Mesenchymal stem cell (in vitro differentiated cells and primary cell): ENCODE data around the gene MAPKAPK2.

Source experiments
- DNase-seq: peaks from one replicate; pipeline ENCODE4 v3.0.0-alpha.2; 2013
- H2AFZ ChIP-seq: one replicate; pipeline ENCODE4 v1.6.1; 2013; ENCODE audit warnings: low read depth, mild to moderate bottlenecking, control low read depth, inconsistent platforms, low read length, moderate library complexity
- H2AK5ac ChIP-seq: 2 replicates; pipeline ENCODE4 v1.6.1; 2013; ENCODE audit warnings: low read length, moderate library complexity, mild to moderate bottlenecking, inconsistent platforms; ENCODE audit not compliant: severe bottlenecking
- H2BK120ac ChIP-seq: one replicate; pipeline ENCODE4 v1.6.1; 2013; ENCODE audit warnings: low read depth, mild to moderate bottlenecking, inconsistent platforms, low read length, moderate library complexity
- H2BK12ac ChIP-seq, 2 experiments: one replicate each; pipeline ENCODE4 v1.6.1; 2013; ENCODE audit warnings: inconsistent platforms in 2 of 2, low read length in 2 of 2, mild to moderate bottlenecking in 2 of 2, moderate library complexity in 2 of 2, control low read depth in 1 of 2
- H2BK15ac ChIP-seq: one replicate; pipeline ENCODE4 v1.6.1; 2013; ENCODE audit warnings: mild to moderate bottlenecking, low read depth, inconsistent platforms; ENCODE audit not compliant: poor library complexity, severe bottlenecking
- H2BK5ac ChIP-seq: 2 replicates; pipeline ENCODE4 v1.6.1; 2013; ENCODE audit warnings: low read depth, mild to moderate bottlenecking, low read length, control low read depth, inconsistent platforms; ENCODE audit not compliant: poor library complexity, severe bottlenecking
- H3K14ac ChIP-seq, 2 experiments: one replicate each; pipeline ENCODE4 v1.6.1; 2013; ENCODE audit warnings: inconsistent platforms in 2 of 2, low read length in 2 of 2, control low read depth in 1 of 2, mild to moderate bottlenecking in 1 of 2, moderate library complexity in 1 of 2
- H3K18ac ChIP-seq, 2 experiments: one replicate each; pipeline ENCODE4 v1.6.1; 2013; ENCODE audit warnings: inconsistent platforms in 2 of 2, low read length in 2 of 2, control low read depth in 1 of 2, low read depth in 1 of 2, mild to moderate bottlenecking in 1 of 2
- H3K23ac ChIP-seq, 2 experiments: one replicate each; pipeline ENCODE4 v1.6.1; 2013; ENCODE audit warnings: inconsistent platforms in 2 of 2, low read length in 2 of 2, mild to moderate bottlenecking in 2 of 2, moderate library complexity in 2 of 2, control low read depth in 1 of 2
- H3K27ac ChIP-seq: 2 replicates; pipeline ENCODE4 v1.5.1; 2013; ENCODE audit warnings: mild to moderate bottlenecking, moderate library complexity, low read length, control low read depth, inconsistent platforms; ENCODE audit not compliant: poor library complexity, severe bottlenecking
- H3K27me3 ChIP-seq, 2 experiments: 2 replicates each; pipeline versions ENCODE4 v1.6.1 to v1.7.0; 2013; ENCODE audit warnings: low read length in 2 of 2, mild to moderate bottlenecking in 2 of 2, moderate library complexity in 2 of 2, control low read depth in 1 of 2, inconsistent platforms in 1 of 2; ENCODE audit not compliant: control insufficient read depth in 1 of 2, insufficient read depth in 1 of 2
- H3K36me3 ChIP-seq, 2 experiments: 2 replicates each; pipeline versions ENCODE4 v1.6.1 to v1.7.0; 2013; ENCODE audit warnings: low read length in 2 of 2, control low read depth in 1 of 2, inconsistent platforms in 1 of 2, low read depth in 1 of 2, mild to moderate bottlenecking in 1 of 2; ENCODE audit not compliant: insufficient read depth in 2 of 2, control insufficient read depth in 1 of 2
- H3K4ac ChIP-seq, 2 experiments: one replicate each; pipeline ENCODE4 v1.6.1; 2013; ENCODE audit warnings: inconsistent platforms in 2 of 2, low read length in 2 of 2, mild to moderate bottlenecking in 2 of 2, moderate library complexity in 2 of 2, control low read depth in 1 of 2, low read depth in 1 of 2
- H3K4me1 ChIP-seq: 2 replicates; pipeline ENCODE4 v1.6.1; 2013; ENCODE audit warnings: low read depth, low read length, control low read depth; ENCODE audit not compliant: control insufficient read depth, insufficient read depth
- H3K4me2 ChIP-seq: 2 replicates; pipeline ENCODE4 v1.6.1; 2013; ENCODE audit warnings: low read length, mild to moderate bottlenecking, inconsistent platforms; ENCODE audit not compliant: poor library complexity, severe bottlenecking
- H3K4me3 ChIP-seq, 2 experiments: 2 replicates each; pipeline versions ENCODE4 v1.5.1 to v1.7.0; 2013; ENCODE audit warnings: low read length in 2 of 2, mild to moderate bottlenecking in 2 of 2, control low read depth in 1 of 2, low read depth in 1 of 2; ENCODE audit not compliant: insufficient read depth in 1 of 2
- H3K79me1 ChIP-seq: replicated peaks from 2 replicates; pipeline ENCODE4 v1.6.1; 2013; ENCODE audit warnings: mild to moderate bottlenecking, control low read depth, low read length, inconsistent platforms; ENCODE audit not compliant: poor library complexity, severe bottlenecking
- H3K9ac ChIP-seq: 2 replicates; pipeline ENCODE4 v1.7.0; 2013; ENCODE audit warnings: mild to moderate bottlenecking, low read length, moderate library complexity
- H3K9me3 ChIP-seq: 2 replicates; pipeline ENCODE4 v1.7.0; 2013; ENCODE audit warnings: mild to moderate bottlenecking, low read length; ENCODE audit not compliant: control insufficient read depth
- H4K8ac ChIP-seq: one replicate; pipeline ENCODE4 v1.6.1; 2013; ENCODE audit warnings: inconsistent platforms, mild to moderate bottlenecking, low read length, moderate library complexity
- H4K91ac ChIP-seq: one replicate; pipeline ENCODE4 v1.6.1; 2013; ENCODE audit warnings: mild to moderate bottlenecking, low read length, inconsistent platforms
- WGBS: methylation state at CpG from one replicate; pipeline ENCODE4 v1.1.7; 2013; ENCODE audit warnings: mixed read lengths; 5-methylcytosine and 5-hydroxymethylcytosine counted together

Gene MAPKAPK2

DNA sequence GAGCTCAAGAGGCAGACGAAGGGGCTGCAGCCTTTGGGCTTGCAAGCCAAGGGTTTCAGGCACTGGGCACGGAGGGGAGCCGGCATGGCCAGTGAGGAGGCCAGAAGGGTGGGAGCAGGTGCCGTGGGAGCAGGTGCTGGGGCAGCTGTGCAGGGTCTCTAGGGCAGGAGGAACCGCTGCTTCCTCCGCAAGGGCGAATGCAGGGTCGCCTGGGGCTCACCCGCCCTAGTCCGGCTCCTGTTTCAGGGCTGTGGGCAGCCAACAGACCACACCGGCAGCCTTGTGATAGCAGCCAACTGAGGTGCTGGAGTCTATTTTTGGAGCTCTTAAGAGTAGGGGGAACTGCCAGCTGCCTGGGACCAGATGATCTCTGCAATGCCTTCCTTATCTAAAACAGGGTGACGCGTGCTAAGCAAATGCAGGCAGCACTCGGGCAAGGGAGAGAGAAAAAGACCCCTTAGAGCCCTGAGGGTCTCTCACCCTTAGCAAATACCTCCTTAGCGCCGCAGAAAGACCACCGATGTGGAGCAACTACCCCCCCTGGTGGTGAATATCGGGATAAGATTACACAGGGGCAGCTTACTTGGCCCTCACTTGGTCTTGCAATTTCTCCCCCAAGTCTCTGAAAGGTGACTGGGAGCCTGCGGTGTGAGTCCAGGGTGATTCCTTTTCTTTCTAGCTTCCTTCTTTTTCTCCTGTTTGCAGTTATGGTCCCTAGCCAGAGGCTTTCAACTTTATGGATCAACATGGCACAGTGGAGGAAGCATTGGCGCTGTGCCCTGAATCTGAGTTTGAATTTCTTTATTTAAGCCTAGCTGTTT is 20.7 kb upstream of the MAPKAPK2 start:
- H4K8ac ChIP-seq = no peak overlapping the region
- no peak overlapping the region for H2BK12ac ChIP-seq
- H3K4ac ChIP-seq = no peak overlapping the region
- no peaks in the 10 kb centered on the region for H3K79me1 ChIP-seq
- peaks cover 5% of the 10 kb centered on the region for H3K4me1 ChIP-seq
- H3K23ac ChIP-seq = no peak overlapping the region
- no peak overlapping the region for H2BK15ac ChIP-seq
- no peak overlapping the region for H2AFZ ChIP-seq
- peak overlapping the region in 1 of 2 experiments; percentile 58 for H3K4me3 ChIP-seq
- H4K91ac ChIP-seq = no peak overlapping the region
- no peak overlapping the region for H2BK120ac ChIP-seq
- H2BK5ac ChIP-seq = no peak overlapping the region
- no peak overlapping the region for H3K18ac ChIP-seq
- peaks cover 22 to 33% of the 10 kb centered on the region in 2 experiments for H3K27me3 ChIP-seq
- DNase-seq = peak; percentile 68
- no peaks in the 10 kb centered on the region for H3K9me3 ChIP-seq
- H3K14ac ChIP-seq = peak overlapping the region in 1 of 2 experiments; percentile 35
- H3K9ac ChIP-seq = peak overlapping the region; percentile 26
- H3K36me3 ChIP-seq = no peaks in the 10 kb centered on the region
- no peak overlapping the region for H2AK5ac ChIP-seq
- WGBS = 22% methylated on average over 18 of the region's 20 CpGs
- no peak overlapping the region for H3K27ac ChIP-seq
- no peak overlapping the region for H3K4me2 ChIP-seq

DNA sequence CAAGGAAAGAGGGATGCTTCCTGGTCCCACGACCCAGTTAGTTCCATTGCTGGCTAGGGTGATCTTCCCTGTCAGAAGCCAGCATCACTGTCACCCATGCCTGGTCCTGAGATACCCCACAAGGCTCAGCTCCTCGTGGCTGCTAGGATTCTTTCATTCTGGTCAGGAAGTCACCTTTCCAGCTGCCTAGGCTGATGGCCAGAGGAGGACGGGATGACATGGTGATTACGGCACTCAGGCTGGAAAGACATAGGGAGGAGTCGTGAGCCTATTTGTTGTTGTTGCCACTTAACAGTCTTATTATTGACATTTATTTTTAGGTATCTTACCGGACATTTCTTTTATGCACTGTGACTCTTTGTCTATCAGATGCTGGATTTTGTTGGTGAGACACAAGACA is 20.0 kb upstream of the MAPKAPK2 start:
- H3K14ac ChIP-seq = no peak overlapping the region
- H3K27ac ChIP-seq = no peak overlapping the region
- H3K4ac ChIP-seq = no peak overlapping the region
- H3K9me3 ChIP-seq = no peaks in the 10 kb centered on the region
- peaks cover 5% of the 10 kb centered on the region for H3K4me1 ChIP-seq
- H3K9ac ChIP-seq = peak overlapping the region; percentile 2
- H3K18ac ChIP-seq = no peak overlapping the region
- H3K79me1 ChIP-seq = no peaks in the 10 kb centered on the region
- no peak overlapping the region for H2BK120ac ChIP-seq
- peak overlapping the region in 1 of 2 experiments; percentile 49 for H2BK12ac ChIP-seq
- no peak for DNase-seq
- peak overlapping the region; percentile 48 for H4K8ac ChIP-seq
- no peak overlapping the region for H3K23ac ChIP-seq
- H4K91ac ChIP-seq = no peak overlapping the region
- no peaks in the 10 kb centered on the region for H3K36me3 ChIP-seq
- H3K4me2 ChIP-seq = no peak overlapping the region
- no peak overlapping the region for H3K4me3 ChIP-seq
- H2AFZ ChIP-seq = no peak overlapping the region
- H2BK15ac ChIP-seq = no peak overlapping the region
- 70% methylated on average over 5 of the region's 6 CpGs for WGBS
- no peak overlapping the region for H2AK5ac ChIP-seq
- H2BK5ac ChIP-seq = no peak overlapping the region
- peaks cover 21 to 30% of the 10 kb centered on the region in 2 experiments for H3K27me3 ChIP-seq

DNA sequence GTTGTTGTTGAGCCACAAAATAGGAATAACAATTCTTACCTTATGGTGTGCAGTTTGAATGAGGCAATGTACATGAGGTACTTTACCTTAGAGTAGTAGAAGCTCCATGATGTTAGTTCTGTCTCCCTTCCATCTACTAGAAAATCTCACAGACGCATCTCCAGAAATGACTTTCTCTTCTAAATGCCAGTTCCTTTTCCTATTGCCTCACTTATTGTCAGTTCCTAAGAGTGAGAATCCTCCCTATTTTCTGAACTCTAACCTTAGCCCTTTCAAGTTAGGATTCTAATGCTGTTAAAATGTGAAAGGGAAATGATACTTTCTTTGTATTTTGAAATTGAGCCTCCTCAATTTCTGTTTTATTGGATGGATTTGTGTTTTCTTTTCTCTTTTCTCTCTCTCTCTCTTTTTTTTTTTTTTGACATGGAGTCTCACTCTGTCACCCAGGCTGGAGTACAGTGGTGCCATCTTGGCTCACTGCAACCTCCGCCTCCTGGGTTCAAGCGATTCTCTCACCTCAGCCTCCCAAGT is 18.6 kb upstream of the MAPKAPK2 start:
- Histone ChIP-seq H3K79me1 (no peaks in the 10 kb centered on the region), H3K18ac (no peak overlapping the region), H3K36me3 (no peaks in the 10 kb centered on the region), H3K27ac (no peak overlapping the region), H2AFZ (no peak overlapping the region), H2BK120ac (no peak overlapping the region), H4K8ac (no peak overlapping the region), H4K91ac (no peak overlapping the region), H3K9ac (no peak overlapping the region), H3K27me3 (peaks cover 21 to 30% of the 10 kb centered on the region in 2 experiments), H3K4me3 (no peak overlapping the region), H2AK5ac (no peak overlapping the region), H3K4me2 (no peak overlapping the region), H3K14ac (no peak overlapping the region), H2BK15ac (no peak overlapping the region), H3K23ac (no peak overlapping the region), H2BK5ac (no peak overlapping the region), H3K9me3 (no peaks in the 10 kb centered on the region), H2BK12ac (no peak overlapping the region), H3K4me1 (peaks cover 5% of the 10 kb centered on the region), H3K4ac (no peak overlapping the region)
- WGBS = 90% methylated on average over 3 of the region's 3 CpGs
- DNase-seq = no peak

DNA sequence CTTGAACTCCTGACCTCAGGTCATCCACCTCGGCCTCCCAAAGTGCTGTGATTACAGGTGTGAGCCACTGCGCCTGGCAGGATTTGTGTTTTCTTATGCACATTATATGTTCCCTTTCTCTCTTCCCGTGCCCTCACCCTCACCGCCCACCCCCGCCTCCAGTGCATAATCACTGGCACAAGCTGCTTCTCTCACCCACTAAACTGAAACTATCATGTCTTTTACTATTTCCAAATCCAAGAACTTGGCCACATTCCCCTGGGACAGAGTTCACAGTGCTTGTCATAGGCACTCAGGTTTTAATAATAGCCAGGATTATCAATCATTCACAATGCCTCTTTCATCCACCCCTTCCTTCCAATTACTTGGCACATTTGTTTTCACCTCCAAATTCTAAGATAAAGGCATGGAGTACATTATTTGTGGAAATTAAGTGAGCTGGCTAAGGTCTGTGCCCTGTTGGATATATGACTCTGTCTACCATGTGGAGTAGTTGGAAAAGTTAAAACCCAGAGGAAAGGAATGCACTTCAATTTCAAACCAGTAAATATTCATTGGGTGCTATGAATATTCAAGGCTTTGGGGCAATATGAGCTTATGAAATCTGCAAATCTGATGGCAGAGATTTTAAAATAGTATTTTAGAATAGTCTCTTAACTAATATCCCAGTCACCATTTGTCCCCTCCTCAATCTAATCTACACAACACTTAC is 17.6 kb upstream of the MAPKAPK2 start:
- Histone ChIP-seq H3K27ac (no peak overlapping the region), H2AK5ac (no peak overlapping the region), H3K79me1 (no peaks in the 10 kb centered on the region), H4K8ac (no peak overlapping the region), H4K91ac (no peak overlapping the region), H2BK120ac (no peak overlapping the region), H3K27me3 (peaks cover 20 to 28% of the 10 kb centered on the region in 2 experiments), H3K4me3 (no peak overlapping the region), H2BK15ac (no peak overlapping the region), H2BK5ac (no peak overlapping the region), H3K4me2 (no peak overlapping the region), H3K4ac (no peak overlapping the region), H3K9ac (no peak overlapping the region), H3K23ac (no peak overlapping the region), H3K36me3 (no peaks in the 10 kb centered on the region), H2AFZ (no peak overlapping the region), H3K9me3 (no peaks in the 10 kb centered on the region), H3K4me1 (peaks cover 5% of the 10 kb centered on the region), H2BK12ac (no peak overlapping the region), H3K14ac (no peak overlapping the region), H3K18ac (no peak overlapping the region)
- WGBS = 87% methylated on average over 5 of the region's 5 CpGs
- DNase-seq = no peak
